Stomach (tissue), 9 donors: ENCODE results near the gene SIN3B. TPM values are rescaled to one million over a fixed set of nuclear protein-coding genes. Genes with fewer than 3 reads are reported as not detected.

Source experiments
- DNase-seq, 2 donors: peaks; one replicate each; pipeline versions ENCODE4 v3.0.0 to v3.0.0-alpha.2; 2013 to 2019
- H3K27ac ChIP-seq, 5 donors: fragments of 200-600 bp in 4 of 5; sonication (generic) in 4 of 5; one replicate each; pipeline ENCODE4 v1.5.1; 2013 to 2019; ENCODE audit warnings: mild to moderate bottlenecking in 1 of 5, moderate library complexity in 1 of 5
- H3K27me3 ChIP-seq, 3 donors: fragments of 200-600 bp; sonication (generic); one replicate each; pipeline ENCODE4 v1.5.1; 2017 to 2019; ENCODE audit warnings: mixed run types in 1 of 3
- H3K36me3 ChIP-seq, 4 donors: fragments of 200-600 bp; sonication (generic); 1 replicate in 3 of 4; 2 replicates in 1 of 4; pipeline ENCODE4 v1.5.1; 2016 to 2019
- H3K4me1 ChIP-seq, 4 donors: fragments of 200-600 bp; sonication (generic); one replicate each; pipeline ENCODE4 v1.5.1; 2016 to 2019
- H3K4me3 ChIP-seq, 4 donors: fragments of 200-600 bp; sonication (generic) in 3 of 4; one replicate each; pipeline ENCODE4 v1.5.1; 2016 to 2019; ENCODE audit warnings: mild to moderate bottlenecking in 1 of 4
- H3K9me3 ChIP-seq, 4 donors: fragments of 200-600 bp; sonication (generic); one replicate each; pipeline ENCODE4 v1.5.1; 2016 to 2019
- CTCF ChIP-seq, 7 experiments: fragments of 450-650 bp in 4 of 7; fragments of 200-600 bp in 3 of 7; sonication (generic) in 3 of 7; IDR thresholded peaks; one replicate each; pipeline ENCODE4 v1.5.1; 2016 to 2019; ENCODE audit warnings: antibody characterized with exemption in 7 of 7, control low read depth in 2 of 7, mild to moderate bottlenecking in 1 of 7
- EP300 ChIP-seq: sonication (generic); formaldehyde crosslinking; IDR thresholded peaks from one replicate; pipeline ENCODE4 v1.6.1; 2017; ENCODE audit warnings: antibody characterized with exemption
- POLR2A ChIP-seq, 4 donors: fragments of 450-650 bp; IDR thresholded peaks; one replicate each; pipeline ENCODE4 v1.6.1; 2016; ENCODE audit warnings: antibody characterized with exemption in 4 of 4, control low read depth in 2 of 4, mild to moderate bottlenecking in 1 of 4, moderate library complexity in 1 of 4
- POLR2AphosphoS5 ChIP-seq, 3 donors: sonication (generic); formaldehyde crosslinking; IDR thresholded peaks; one replicate each; pipeline ENCODE4 v1.6.1; 2016; ENCODE audit warnings: antibody characterized with exemption in 3 of 3
- WGBS, 5 donors: extraction: QIAGEN DNeasy Blood & Tissue Kit in 3 of 5; methylation state at CpG; one replicate each; pipeline versions ENCODE4 v1.1.5 to v1.1.7; 2013 to 2018; 5-methylcytosine and 5-hydroxymethylcytosine counted together
- intact Hi-C: fragments of 100-400 bp; cut with DNase I; formaldehyde crosslinking; loops from one replicate; pipeline ENCODE4 v1.15.1; 2023; ENCODE audit warnings: low total_unique reads
- polyA plus RNA-seq, 3 donors: library from polyadenylated mRNA; stranded (reverse); fragments of 200-250 nt; gene quantifications; one replicate each; pipeline ENCODE4 v1.2.3, GENCODE V29; 2013
- total RNA-seq, 5 donors: library from RNA; depleted of rRNA; stranded (reverse); fragments of >200 nt; gene quantifications; one replicate each; pipeline versions ENCODE4 v1.1.0 to v1.2.3, GENCODE V29; 2014 to 2016
- donor health status: healthy with polysubstance abuse.
- donor health status: Bipolar disorder and iron deficiency.
- donor health status: healthy.

SIN3B gene
- total and polyA plus RNA-seq, 8 donors: 9.2 to 566 (median 62.4) TPM

GRCh38 chr19:16850133-16850532 is 20.9 kb downstream of the SIN3B start:
- 94 to 100% (median 96%) methylated on average over 4 of the region's 4 CpGs for WGBS, 5 donors
- no peak overlapping the region for H3K4me3 ChIP-seq
- no peaks in the 10 kb centered on the region for H3K27me3 ChIP-seq
- TF ChIP-seq EP300 (no peak), POLR2A (IDR thresholded peaks at IDR 0.05) (no peak), CTCF (IDR thresholded peaks at IDR 0.05) (no peak), POLR2AphosphoS5 (IDR thresholded peaks at IDR 0.05) (no peak)
- H3K36me3 ChIP-seq: peaks cover 73 to 100% (median 99%) of the 10 kb centered on the region in 4 donors
- H3K9me3 ChIP-seq: no peaks in the 10 kb centered on the region
- intact Hi-C loops: no loop called here
- H3K4me1 ChIP-seq: peaks cover 0 to 4% (median 0%) of the 10 kb centered on the region in 4 donors
- DNase-seq: no peak
- no peak overlapping the region for H3K27ac ChIP-seq

GRCh38 chr19:16851031-16851712 is 22.0 kb downstream of the SIN3B start:
- Histone ChIP-seq H3K36me3 (peaks cover 67 to 100% (median 99%) of the 10 kb centered on the region in 4 donors), H3K4me1 (peaks cover 0 to 4% (median 0%) of the 10 kb centered on the region in 4 donors), H3K27me3 (no peaks in the 10 kb centered on the region), H3K4me3 (no peak overlapping the region), H3K27ac (no peak overlapping the region), H3K9me3 (no peaks in the 10 kb centered on the region)
- TF ChIP-seq CTCF (IDR thresholded peaks at IDR 0.05) (no peak), POLR2AphosphoS5 (IDR thresholded peaks at IDR 0.05) (no peak), EP300 (no peak), POLR2A (IDR thresholded peaks at IDR 0.05) (no peak)
- DNase-seq: no peak
- intact Hi-C loops: no loop called here
- 93 to 96% (median 95%) methylated on average over 12 to 33 of the region's 33 CpGs for WGBS, 5 donors

GRCh38 chr19:16853066-16853465 is 23.9 kb downstream of the SIN3B start:
- Histone ChIP-seq H3K4me3 (no peak overlapping the region), H3K27me3 (no peaks in the 10 kb centered on the region), H3K27ac (no peak overlapping the region), H3K36me3 (peaks cover 53 to 100% (median 97%) of the 10 kb centered on the region in 4 donors), H3K9me3 (no peaks in the 10 kb centered on the region), H3K4me1 (peaks cover 0 to 4% (median 0%) of the 10 kb centered on the region in 4 donors)
- TF ChIP-seq POLR2A (IDR thresholded peaks at IDR 0.05) (no peak), EP300 (no peak), POLR2AphosphoS5 (IDR thresholded peaks at IDR 0.05) (no peak), CTCF (IDR thresholded peaks at IDR 0.05) (no peak)
- intact Hi-C loops: no loop called here
- no peak for DNase-seq
- WGBS, 5 donors: 94 to 97% (median 95%) methylated on average over 3 to 7 of the region's 7 CpGs

DNA sequence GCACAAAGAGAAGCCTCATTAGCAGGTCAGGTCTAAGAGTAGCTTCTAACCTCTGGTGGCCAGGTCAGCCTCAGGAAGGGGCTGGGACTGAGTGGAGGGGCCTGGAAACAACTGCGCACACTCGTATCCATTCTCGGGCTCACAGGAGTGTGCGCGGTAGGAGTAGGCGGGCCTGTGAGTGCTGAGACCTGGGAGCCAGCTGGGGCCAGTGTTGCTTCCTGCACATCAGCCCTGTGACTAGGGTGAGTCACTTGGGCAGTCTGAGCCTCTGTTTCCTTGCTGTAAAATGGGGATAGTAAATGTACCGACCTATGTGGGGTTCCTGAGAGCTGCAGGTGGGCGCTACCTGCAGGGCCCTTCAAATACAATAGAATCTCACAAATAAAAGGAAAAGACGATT is 26.9 kb downstream of the SIN3B start:
- peaks cover 44 to 94% (median 90%) of the 10 kb centered on the region in 4 donors for H3K36me3 ChIP-seq
- TF ChIP-seq CTCF (IDR thresholded peaks at IDR 0.05): no peak
- TF ChIP-seq EP300: no peak
- no peak for TF ChIP-seq POLR2A (IDR thresholded peaks at IDR 0.05)
- TF ChIP-seq POLR2AphosphoS5 (IDR thresholded peaks at IDR 0.05): no peak
- 89 to 97% (median 93%) methylated on average over 9 of the region's 9 CpGs for WGBS, 5 donors

More for the DNA sequence above, 26.9 kb downstream of the SIN3B start:
- Histone ChIP-seq H3K27ac (no peak overlapping the region), H3K4me3 (no peak overlapping the region), H3K9me3 (no peaks in the 10 kb centered on the region), H3K27me3 (no peaks in the 10 kb centered on the region), H3K4me1 (no peaks in the 10 kb centered on the region)
- no peak for DNase-seq
- intact Hi-C loops: no loop called here
